HPDE6-E6E7 (cell line): ENCODE data around the gene MCF2L2.
"Not testable (repeated sequence)": the region's sequence is repeated elsewhere in the genome, so short reads cannot be mapped to it uniquely, and the experiment has no call there.

ENCODE experiments used
- DNase-seq: peaks from one replicate; pipeline ENCODE4 v3.0.0; 2011; ENCODE audit warnings: missing footprints; ENCODE audit errors: extremely low spot score

Gene MCF2L2

DNA sequence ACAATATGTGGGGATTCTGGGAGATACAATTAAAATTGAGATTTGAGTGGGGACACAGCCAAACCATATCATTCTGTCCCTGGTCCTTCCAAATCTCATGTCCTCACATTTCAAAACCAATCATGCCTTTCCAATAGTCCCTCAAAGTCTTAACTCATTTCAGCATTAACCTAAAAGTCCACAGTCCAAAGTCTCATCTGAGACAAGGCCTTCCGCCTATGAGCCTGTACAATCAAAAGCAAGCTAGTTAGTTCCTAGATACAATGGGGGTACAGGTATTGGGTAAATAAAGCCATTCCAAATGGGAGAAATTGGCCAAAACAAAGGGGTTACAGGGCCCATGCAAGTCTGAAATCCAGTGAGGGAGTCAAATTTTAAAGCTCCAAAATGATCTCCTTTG lies 260.4 kb downstream of the MCF2L2 start:
- DNase-seq, result not testable (repeated sequence)

GRCh38 chr3:183163563-183163962 lies 264.9 kb downstream of the MCF2L2 start:
- DNase-seq, result no peak

DNA sequence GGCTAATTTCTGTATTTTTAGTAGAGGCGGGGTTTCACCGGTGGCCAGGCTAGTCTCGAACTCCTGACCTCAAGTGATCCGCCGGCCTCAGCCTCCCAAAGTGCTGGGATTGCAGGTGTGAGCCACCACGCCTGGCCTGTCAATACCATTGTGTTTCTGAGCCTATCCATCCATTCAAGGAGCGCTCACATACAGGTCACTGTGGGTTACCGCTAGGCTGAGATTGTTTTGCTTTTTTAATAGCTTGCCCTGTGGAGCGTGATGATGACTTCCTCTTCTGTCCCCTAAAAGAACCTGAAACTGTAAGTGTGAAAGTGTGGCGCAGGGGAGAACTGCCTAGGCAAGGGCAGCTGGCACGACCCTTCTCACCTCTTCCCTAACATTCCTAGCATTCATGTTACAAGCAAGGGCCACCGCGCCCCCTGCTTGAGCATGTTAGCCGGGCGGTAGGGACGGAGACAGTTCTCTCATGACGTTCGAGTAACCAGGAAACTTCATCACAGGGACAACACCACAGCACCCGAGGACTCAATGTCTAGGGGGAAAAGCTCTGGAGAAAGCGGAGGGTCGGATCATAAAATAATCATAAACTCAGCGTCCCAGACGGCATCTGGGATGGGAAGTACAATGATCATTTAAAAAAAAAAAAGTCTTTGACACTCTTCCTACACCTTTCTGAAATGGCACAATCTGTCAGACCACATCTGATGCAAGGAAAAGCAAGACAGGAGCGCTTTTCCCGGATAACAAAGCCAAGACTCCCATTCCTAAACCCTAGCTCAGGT lies 266.7 kb downstream of the MCF2L2 start:
- no peak for DNase-seq

DNA sequence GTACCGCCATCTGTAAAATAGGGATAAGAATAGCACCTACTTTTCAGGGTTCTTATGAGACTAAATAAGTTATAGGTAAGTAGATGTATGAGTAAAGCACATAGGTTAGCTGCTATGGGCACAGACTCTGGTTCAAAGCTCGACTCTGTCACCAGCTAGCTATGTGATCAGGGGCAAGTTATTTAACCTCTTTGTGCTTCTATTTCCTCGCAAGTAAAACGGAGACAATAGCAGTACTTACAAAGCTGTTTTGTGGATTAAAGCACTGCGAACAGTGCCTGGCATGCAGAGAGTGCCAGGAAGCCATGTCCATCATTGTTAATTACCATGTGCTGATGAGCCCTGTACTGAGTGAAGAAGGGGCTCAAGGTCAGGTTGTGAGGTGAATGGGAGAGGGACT lies 267.8 kb downstream of the MCF2L2 start:
- DNase-seq, result no peak

GRCh38 chr3:183159333-183159732 lies 269.1 kb downstream of the MCF2L2 start:
- DNase-seq, result no peak

DNA sequence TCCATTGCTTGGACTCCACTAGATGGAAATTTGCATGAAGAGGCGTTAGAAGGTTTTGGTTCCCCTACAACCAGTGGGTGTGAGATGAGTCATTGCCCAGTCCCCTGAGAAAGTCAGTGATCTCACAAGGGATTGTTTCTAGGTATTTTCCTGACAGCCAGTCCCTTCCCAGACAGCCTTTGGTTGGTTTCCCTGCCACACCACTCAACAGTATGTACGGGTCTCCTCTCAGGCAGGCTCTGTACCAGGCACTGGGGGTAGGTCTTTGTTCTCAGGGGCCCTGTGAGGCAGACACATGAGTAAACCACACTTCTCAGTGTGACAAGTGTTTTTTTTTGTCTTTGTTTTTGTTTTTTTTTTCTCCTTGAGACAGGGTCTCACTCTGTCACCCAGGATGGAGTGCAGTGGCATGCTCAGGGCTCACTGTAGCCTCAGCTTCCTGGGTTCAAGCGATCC lies 269.8 kb downstream of the MCF2L2 start:
- DNase-seq, result peak; percentile 25

- DNase-seq, result no peak
Observed at GRCh38 chr3:183158113-183158512, 270.3 kb downstream of the MCF2L2 start.

- DNase-seq, result no peak
Observed at GRCh38 chr3:183156266-183156665, 272.2 kb downstream of the MCF2L2 start.

DNA sequence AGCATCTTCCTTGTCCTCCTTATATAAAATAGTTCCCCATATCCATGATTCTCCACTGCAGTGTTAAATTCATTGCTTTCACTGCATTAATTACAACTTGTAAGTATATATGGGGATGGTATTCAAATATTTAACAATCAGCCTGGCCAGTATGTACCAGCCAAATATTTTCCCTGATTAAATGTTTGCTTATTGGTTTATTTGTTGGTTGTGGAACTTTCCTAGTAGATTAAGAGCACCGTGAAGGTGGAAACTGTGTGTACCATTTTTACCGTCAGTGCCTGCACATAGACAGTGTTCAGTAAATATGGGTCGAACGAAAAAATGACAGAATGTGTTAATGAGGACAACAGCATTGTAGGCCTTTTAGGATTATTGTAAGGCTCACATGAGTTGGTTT lies 272.9 kb downstream of the MCF2L2 start:
- no peak for DNase-seq

DNA sequence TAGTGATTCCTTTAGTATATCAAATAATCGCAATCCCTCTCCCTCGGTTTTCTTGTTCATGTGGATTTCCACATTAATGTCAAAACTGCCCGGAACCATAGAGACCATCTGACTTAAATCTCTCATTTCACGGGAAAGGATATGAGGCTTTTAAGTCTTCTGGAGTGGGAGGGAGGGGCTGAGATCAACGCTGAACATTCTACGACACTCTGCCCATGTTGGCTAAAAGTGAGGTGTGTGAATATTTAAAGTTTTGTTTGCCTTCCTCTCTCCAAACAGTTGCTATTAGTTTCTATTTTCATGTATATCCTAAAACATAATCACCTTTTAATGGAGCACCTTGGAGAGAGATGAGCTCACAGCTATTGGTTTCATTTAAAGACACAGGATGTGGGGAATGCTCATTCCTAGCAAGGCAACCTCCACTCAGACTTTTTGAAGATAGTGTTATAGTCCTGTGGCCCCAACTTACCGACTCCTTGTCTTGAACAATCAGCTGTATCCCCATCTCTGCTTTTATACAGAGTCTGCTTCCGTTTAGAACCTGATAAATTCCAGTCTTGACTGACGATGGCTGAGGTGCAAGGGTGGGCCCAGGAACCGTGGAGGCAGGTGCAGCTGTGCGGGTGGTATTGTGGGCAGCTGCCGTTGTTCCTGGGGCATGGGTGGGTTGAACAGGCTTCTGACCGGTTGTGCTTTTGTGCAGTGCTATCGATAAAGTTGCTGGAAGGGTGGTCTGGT lies 275.0 kb downstream of the MCF2L2 start:
- DNase-seq, result no peak

DNA sequence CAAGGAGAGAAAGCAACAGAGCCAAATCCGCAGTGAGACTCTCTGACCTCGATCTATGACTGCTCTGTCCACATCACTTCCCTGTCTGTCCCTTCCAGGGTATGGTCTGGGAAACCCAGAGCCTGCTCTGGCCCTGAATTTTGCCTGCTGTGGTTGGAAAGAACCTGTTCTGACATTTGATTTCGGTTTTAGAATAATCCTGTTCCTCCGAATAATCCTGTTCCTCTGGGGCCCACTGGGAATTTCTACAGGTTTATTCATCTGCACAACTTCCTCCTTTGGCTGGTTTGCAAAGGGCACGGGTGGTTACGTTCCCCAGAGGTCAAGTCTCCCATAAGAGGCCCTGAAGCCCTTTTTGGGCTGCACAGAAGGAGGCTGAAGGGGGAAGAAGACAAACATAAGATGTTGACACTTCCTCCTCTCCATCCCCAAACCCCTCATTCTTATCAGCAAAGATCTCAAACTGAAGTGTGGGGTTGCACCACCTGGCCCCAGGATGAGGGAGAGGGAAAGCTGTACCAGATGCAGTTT lies 276.5 kb downstream of the MCF2L2 start:
- DNase-seq, result no peak

GRCh38 chr3:183151086-183151485 lies 277.3 kb downstream of the MCF2L2 start:
- DNase-seq, result no peak

GRCh38 chr3:183149915-183150750 lies 278.3 kb downstream of the MCF2L2 start:
- DNase-seq, result no peak

DNA sequence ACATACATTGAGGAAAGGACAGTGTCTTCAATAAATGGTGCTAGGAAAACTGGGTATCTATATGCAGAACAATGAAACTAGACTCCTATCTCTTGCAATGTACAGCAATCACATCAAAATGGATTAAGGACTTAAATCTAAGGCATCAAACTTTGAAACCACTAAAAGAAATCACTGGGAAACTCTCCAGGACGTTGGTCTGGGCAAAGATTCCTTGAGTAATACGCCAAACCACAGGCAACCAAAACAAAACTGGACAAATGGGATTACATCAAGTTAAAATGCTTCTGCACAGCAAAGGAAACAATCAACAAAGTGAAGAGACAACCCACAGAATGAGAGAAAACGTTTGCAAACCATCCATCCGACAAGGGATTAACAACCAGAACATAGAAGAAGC lies 280.4 kb downstream of the MCF2L2 start:
- DNase-seq, result no peak

DNA sequence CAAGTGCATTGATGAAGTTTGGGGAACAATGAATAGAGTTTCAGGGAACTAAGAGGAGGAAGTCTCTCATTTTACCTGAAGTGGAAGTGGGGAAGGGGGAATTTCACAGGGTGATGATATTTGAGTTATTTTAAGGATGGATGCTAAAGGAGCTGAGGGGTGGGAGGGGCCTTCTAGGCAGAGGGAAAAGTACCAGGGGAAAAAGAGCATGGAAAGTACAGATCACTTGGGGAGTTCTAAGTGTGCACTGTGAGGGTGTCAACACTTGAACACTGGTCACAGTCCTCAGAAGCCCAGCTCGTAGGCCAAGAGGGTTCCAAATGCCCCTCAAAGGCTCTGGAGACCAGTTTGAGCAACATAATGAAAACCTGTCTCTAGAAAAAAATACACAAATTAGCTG lies 284.1 kb downstream of the MCF2L2 start:
- no peak for DNase-seq

GRCh38 chr3:183142199-183142598 lies 286.2 kb downstream of the MCF2L2 start:
- no peak for DNase-seq

DNA sequence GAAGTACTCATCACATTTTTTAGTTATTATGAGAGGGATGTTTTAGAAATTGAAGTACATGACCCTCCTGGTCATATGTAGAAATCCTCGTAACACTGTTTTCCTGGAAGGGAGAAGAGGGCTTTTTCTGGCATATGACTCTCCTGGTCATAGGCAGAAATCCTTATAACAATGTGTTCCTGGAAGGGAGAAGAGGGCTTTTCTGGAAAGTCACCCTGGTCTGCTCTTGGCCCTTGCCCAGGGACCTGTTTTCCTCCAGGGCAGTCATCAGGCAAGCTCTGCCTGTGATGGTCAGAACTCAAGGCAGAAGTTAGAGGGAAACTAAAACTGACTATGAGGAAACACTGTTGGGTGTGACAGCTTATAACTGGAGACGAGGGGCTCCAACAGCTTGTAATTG lies 293.6 kb downstream of the MCF2L2 start:
- DNase-seq, result no peak

DNA sequence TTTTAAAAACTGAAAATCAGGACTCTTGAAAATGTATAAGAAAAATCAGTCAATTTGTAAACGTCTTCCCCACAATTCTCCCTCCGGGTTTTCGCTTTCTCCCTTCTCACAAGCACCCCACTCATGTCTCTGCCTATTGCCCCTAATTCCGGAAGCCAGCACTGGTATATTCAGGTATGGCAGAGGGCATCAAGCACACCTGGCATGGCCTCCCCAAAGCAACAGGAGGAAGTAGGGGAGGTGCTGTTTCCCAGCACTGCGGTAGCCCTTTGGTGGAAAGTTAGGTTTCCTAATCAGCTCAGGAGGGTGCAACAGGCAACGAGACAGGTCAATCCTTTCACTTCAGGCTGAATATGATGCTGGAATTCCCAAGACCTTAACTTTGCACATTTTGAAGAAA lies 296.0 kb downstream of the MCF2L2 start:
- no peak for DNase-seq

GRCh38 chr3:183131735-183132134 lies 296.7 kb downstream of the MCF2L2 start:
- DNase-seq, result no peak

DNA sequence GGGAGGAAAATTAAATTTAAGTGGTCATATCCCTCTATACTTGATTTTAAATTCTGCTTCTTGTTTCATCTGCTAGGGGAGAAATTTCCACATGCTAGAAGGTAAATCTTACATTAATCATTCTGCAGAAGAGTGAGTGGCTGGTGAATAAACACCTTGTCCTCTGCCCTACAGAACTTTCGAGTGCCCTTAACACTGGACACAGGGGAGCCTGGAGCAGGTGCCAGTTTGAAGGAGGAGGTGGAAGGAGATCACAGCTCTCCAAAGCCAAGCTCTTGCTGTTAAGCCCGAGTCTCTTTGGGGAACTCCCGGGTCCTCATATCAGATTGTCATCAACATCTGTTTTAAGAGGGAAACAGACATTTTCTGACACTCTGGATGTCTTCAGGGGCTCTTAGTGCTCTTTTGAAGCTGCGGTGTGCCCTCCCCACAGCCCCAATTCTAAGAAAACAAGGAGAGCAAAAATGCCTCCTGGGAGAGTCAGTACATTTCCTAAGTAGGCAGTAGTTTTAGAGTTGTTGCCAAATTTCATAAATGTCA lies 297.2 kb downstream of the MCF2L2 start:
- no peak for DNase-seq

DNA sequence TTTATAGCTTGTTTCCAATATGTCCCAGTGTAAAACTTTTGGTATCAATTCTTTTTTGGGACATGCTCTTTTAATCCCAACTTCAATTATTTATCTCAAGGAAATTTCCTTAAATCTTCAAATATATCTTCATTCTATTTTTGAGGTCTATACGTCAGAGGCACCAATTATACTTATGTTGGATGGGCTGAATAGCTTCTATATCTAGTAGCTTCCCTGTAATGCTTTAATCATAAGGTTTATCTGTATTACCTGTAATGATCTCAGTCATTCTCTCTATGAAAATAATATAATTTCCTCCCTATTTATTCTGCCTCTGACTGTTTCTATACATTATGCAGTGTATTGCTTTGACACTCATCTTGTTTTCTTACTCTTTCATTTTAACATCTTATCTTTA lies 299.2 kb downstream of the MCF2L2 start:
- no peak for DNase-seq

DNA sequence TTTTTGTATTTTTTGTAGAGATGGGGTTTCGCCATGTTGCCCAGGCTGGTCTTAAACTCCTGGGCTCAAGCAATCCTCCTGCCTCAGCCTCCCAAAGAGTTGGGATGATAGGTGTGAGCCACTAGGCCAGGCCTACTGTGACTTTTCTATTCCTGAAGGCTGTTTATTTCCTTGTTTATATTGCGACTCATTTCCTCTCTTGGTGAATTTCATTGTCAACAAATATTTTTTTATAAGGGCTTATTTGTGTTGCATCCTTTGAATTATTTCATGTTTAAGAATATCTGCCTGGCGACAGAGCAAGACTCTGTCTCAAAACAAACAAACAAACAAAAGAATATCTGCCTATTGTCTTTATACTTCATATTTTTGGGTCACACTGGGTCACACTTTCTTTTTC lies 299.7 kb downstream of the MCF2L2 start:
- DNase-seq, result no peak
